ENCODE data around the gene PDS5B. TPM values are rescaled to one million over a fixed set of nuclear protein-coding genes. Genes with fewer than 3 reads are reported as not detected.

Gene PDS5B
- total and polyA plus RNA-seq, 2 of the 8 experiments (the other 6 are each of a cell fraction or from before 2014, with no cell fraction given): 5.5 to 54.6 TPM

DNA sequence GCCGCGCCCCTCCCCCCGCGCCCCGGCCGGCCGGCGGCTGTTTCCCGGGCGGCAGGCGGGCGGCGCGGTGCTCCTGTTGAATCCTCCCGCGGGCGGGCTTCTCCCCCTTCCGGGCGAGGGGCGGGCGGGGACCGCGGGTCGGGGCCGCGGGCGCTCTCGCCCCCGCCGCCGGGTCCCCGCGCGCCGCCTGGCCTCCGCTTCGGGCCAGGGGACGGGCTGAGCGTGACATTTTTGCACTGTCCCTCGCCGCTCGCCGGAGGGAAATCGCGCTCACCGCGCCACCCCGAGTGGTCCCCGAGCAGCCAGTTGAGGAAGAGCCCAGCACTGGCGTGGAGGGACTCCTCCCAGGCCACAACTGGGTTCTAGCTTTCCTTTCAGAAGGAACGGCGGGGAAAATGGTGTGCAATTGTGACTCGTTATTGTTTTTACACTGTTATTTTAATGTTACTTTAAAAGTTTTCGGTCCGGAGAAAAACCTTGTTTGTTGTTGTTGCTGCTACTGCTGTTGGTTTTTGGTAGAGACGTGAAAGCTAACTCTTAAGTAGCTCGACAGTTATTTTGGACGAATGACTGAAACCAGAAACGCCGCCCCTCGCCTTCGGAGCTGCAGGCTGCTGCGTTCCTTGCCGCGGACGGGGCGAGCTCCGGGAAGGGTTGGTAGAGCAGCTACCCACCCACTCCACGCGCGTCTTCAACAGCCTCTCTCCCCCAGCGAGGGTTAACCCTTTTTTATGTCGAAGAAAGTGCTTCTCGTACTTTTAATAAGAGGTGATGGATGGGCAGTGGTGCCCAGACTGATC is 959 bp downstream of the PDS5B start:
- H4K91ac ChIP-seq (replicated peaks; ENCODE audit: insufficient read length, low read length): no peak overlapping the region
- peaks cover 0 to 5% (median 2%) of the 10 kb centered on the region in 4 experiments; a peak in 1 of 7 replicates for H3K4me1 ChIP-seq (replicated peaks in 1 of 4; ENCODE audit: control insufficient read depth in 3 of 4, insufficient read depth in 4 of 4, low read length in 3 of 4)
- H3K9me3 ChIP-seq (ENCODE audit: insufficient read depth in 2 of 2, low read depth in 1 of 2, low read length in 1 of 2): no peaks in the 10 kb centered on the region
- DNase-seq (ENCODE audit: low read depth in 1 of 2, low spot score in 2 of 2) (peak in 1 of 2 experiments; percentile 71), FAIRE-seq (no peak)
- no peak overlapping the region for H3K4ac ChIP-seq (replicated peaks; ENCODE audit: insufficient read length, low read depth, low read length)
- H4K20me1 ChIP-seq (replicated peaks in 1 of 2; ENCODE audit: control insufficient read depth in 1 of 2, insufficient read depth in 2 of 2, low read length in 2 of 2): peaks cover 0 to 8% of the 10 kb centered on the region in 2 experiments
- no peak overlapping the region for H4K8ac ChIP-seq (ENCODE audit: extremely low read depth, insufficient read depth, low read length)
- H2BK15ac ChIP-seq (ENCODE audit: low read length): no peak overlapping the region
- H3K79me2 ChIP-seq (ENCODE audit: control insufficient read depth in 1 of 2, insufficient read depth in 2 of 2, low read length in 2 of 2): peaks cover 0 to 51% of the 10 kb centered on the region in 2 experiments; a peak in 3 of 4 replicates
- no peaks in the 10 kb centered on the region for H3K36me3 ChIP-seq (ENCODE audit: control insufficient read depth in 2 of 4, insufficient read depth in 4 of 4, low read length in 3 of 4)
- H2BK12ac ChIP-seq (ENCODE audit: low read depth, low read length): no peak overlapping the region
- ChIA-PET POLR2A (ENCODE audit: partially characterized antibody) (interaction anchor here (0.8 to 2.1 kb wide), 5 partner anchors 12 to 272 kb away, joined by 3 to 7 read pairs (median 4); partner anchors contain the start of genes BRCA2 and ZAR1L), CTCF (ENCODE audit: partially characterized antibody) (interaction anchor here (0.8 to 2.3 kb wide), 13 partner anchors 9 to 206 kb away, joined by 3 to 21 read pairs (median 5); no protein-coding TSS in a partner anchor)
- no peaks in the 10 kb centered on the region for H3K27me3 ChIP-seq (replicated peaks in 1 of 4; ENCODE audit: control insufficient read depth in 3 of 4, extremely low read depth in 1 of 4, insufficient read depth in 3 of 4, low read length in 3 of 4)
- H3K14ac ChIP-seq (ENCODE audit: insufficient read length): no peak overlapping the region
- 0 out of 2 replicates have a peak overlapping the region, but pooled peaks have one; percentile 27 for H2BK5ac ChIP-seq (ENCODE audit: low read depth, low read length)
- peak overlapping the region; percentile 42 to 90 (median 81) for H3K9ac ChIP-seq (replicated peaks in 1 of 4; ENCODE audit: extremely low read depth in 1 of 4, low read depth in 3 of 4, low read length in 3 of 4)
- no peak overlapping the region for H2BK120ac ChIP-seq (replicated peaks; ENCODE audit: low read depth, low read length)
- peak overlapping the region; percentile 81; the same call in 1 of the 2 replicates for H3K18ac ChIP-seq (ENCODE audit: extremely low read depth, low read length)
- H2BK20ac ChIP-seq (ENCODE audit: low read length): no peak overlapping the region
- no peak overlapping the region for H3K23ac ChIP-seq (ENCODE audit: insufficient read length)
- H3K23me2 ChIP-seq (ENCODE audit: low read depth, low read length): peaks cover 10% of the 10 kb centered on the region
- H3K27ac ChIP-seq (ENCODE audit: low read depth, low read length): peak overlapping the region; percentile 79
- peak overlapping the region; percentile 87 for H3K56ac ChIP-seq (replicated peaks; ENCODE audit: insufficient read length, low read depth, low read length)
- peak overlapping the region; percentile 70 to 73 for H3K4me2 ChIP-seq (ENCODE audit: insufficient read depth in 1 of 2, low read depth in 2 of 2, low read length in 2 of 2)
- peak overlapping the region; percentile 91 for H2AFZ ChIP-seq (ENCODE audit: low read length)
- 2% methylated on average over 39 of the region's 74 CpGs; no CpG with 5 or more reads in 1 of the 2 experiments for WGBS, 2 experiments (ENCODE audit: extremely low coverage in 1 of 2, insufficient coverage in 1 of 2, insufficient read length in 1 of 2, insufficient replicate concordance in 2 of 2, low coverage in 1 of 2, low lambda C conversion rate in 2 of 2, missing lambda C conversion rate in 1 of 2)
- H3K79me1 ChIP-seq (ENCODE audit: low read depth, low read length): peaks cover 5% of the 10 kb centered on the region
- H2AK5ac ChIP-seq (ENCODE audit: low read depth, low read length): no peak overlapping the region
- peak overlapping the region; percentile 70 to 99 (median 96) for H3K4me3 ChIP-seq (ENCODE audit: extremely low read depth in 1 of 4, insufficient read depth in 2 of 4, low read depth in 3 of 4, low read length in 4 of 4)
- peak overlapping the region; percentile 41 for H4K5ac ChIP-seq (ENCODE audit: insufficient read length, low read depth, low read length)
- TF ChIP-seq TAF1 (IDR thresholded peaks at IDR 0.05; ENCODE audit: low read depth, low read length) (peak; percentile 44; the same call in 1 of the 2 replicates), RAD21 (IDR thresholded peaks at IDR 0.05 in 1 of 2, conservative IDR thresholded peaks at IDR 0.05 in 1 of 2; ENCODE audit: low read depth in 2 of 2, low read length in 2 of 2) (peak in 1 of 2 experiments; percentile 21; a peak in 1 of 4 replicates), ASH2L (IDR thresholded peaks at IDR 0.05; ENCODE audit: low read length) (peak; percentile 78), HDAC2 (IDR thresholded peaks at IDR 0.05; ENCODE audit: borderline replicate concordance in 1 of 2, low read depth in 2 of 2, low read length in 2 of 2) (0 out of 4 replicates have a peak, but pooled peaks of 1 of the 2 experiments have one; percentile 7), USF2 (IDR thresholded peaks at IDR 0.05; ENCODE audit: low read length) (no peak), BRCA1 (IDR thresholded peaks at IDR 0.05; ENCODE audit: low read depth, low read length) (no peak), PHF8 (conservative IDR thresholded peaks at IDR 0.05; ENCODE audit: low read depth, low read length) (peak; percentile 37; the same call in 1 of the 2 replicates), BCL11A (IDR thresholded peaks at IDR 0.05; ENCODE audit: low read depth in 2 of 2, low read length in 2 of 2) (no peak), BACH1 (IDR thresholded peaks at IDR 0.05; ENCODE audit: low read length) (no peak)

Measured in H1 (cell line).